ENCODE measurements around the gene ZNF423.

GRCh38 chr16:49604602-49605001, 251.3 kb downstream of the ZNF423 start:
- no peak for TF ChIP-seq POLR2A (IDR thresholded peaks at IDR 0.05)
- TF ChIP-seq CTCF (IDR thresholded peaks at IDR 0.05), result no peak

Measured in lower leg skin (tissue), 3 donors.